ENCODE data around the gene CYP19A1.
"Not testable (repeated sequence)": the region's sequence is repeated elsewhere in the genome, so short reads cannot be mapped to it uniquely, and the experiment has no call there.

CYP19A1 gene

DNA sequence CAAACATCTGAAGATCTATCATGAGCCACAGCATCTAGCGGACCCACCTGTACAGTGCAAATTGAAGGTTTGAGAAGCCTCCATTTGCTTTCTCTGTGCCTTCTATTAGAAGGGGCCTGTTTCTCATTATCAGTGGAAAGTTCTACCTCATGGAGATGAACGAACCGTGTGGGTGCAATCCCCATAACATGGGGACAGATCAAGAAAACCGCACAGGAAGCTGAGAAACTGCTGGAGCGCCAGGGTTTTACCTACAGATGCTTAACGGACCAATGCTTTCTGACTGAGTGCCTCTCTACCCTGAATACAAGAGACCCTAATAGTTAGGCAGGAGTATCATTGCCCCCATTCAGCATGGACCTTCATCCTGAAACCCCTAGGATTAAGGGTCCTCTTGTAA is 53.5 kb downstream of the CYP19A1 start:
- H3K27ac ChIP-seq (replicated peaks): no peak overlapping the region
- TF ChIP-seq, protein P1, sequence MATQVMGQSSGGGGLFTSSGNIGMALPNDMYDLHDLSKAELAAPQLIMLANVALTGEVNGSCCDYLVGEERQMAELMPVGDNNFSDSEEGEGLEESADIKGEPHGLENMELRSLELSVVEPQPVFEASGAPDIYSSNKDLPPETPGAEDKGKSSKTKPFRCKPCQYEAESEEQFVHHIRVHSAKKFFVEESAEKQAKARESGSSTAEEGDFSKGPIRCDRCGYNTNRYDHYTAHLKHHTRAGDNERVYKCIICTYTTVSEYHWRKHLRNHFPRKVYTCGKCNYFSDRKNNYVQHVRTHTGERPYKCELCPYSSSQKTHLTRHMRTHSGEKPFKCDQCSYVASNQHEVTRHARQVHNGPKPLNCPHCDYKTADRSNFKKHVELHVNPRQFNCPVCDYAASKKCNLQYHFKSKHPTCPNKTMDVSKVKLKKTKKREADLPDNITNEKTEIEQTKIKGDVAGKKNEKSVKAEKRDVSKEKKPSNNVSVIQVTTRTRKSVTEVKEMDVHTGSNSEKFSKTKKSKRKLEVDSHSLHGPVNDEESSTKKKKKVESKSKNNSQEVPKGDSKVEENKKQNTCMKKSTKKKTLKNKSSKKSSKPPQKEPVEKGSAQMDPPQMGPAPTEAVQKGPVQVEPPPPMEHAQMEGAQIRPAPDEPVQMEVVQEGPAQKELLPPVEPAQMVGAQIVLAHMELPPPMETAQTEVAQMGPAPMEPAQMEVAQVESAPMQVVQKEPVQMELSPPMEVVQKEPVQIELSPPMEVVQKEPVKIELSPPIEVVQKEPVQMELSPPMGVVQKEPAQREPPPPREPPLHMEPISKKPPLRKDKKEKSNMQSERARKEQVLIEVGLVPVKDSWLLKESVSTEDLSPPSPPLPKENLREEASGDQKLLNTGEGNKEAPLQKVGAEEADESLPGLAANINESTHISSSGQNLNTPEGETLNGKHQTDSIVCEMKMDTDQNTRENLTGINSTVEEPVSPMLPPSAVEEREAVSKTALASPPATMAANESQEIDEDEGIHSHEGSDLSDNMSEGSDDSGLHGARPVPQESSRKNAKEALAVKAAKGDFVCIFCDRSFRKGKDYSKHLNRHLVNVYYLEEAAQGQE (IDR thresholded peaks at IDR 0.05; ENCODE audit: insufficient replicate concordance, low read depth): no peak
- TF ChIP-seq GABPA (IDR thresholded peaks at IDR 0.05; ENCODE audit: low read depth) (no peak), POLR2AphosphoS5 (IDR thresholded peaks at IDR 0.05; ENCODE audit: low read depth) (no peak), SPI1 (IDR thresholded peaks at IDR 0.05; ENCODE audit: borderline replicate concordance, low read depth) (no peak)
- TF ChIP-seq, protein P2, sequence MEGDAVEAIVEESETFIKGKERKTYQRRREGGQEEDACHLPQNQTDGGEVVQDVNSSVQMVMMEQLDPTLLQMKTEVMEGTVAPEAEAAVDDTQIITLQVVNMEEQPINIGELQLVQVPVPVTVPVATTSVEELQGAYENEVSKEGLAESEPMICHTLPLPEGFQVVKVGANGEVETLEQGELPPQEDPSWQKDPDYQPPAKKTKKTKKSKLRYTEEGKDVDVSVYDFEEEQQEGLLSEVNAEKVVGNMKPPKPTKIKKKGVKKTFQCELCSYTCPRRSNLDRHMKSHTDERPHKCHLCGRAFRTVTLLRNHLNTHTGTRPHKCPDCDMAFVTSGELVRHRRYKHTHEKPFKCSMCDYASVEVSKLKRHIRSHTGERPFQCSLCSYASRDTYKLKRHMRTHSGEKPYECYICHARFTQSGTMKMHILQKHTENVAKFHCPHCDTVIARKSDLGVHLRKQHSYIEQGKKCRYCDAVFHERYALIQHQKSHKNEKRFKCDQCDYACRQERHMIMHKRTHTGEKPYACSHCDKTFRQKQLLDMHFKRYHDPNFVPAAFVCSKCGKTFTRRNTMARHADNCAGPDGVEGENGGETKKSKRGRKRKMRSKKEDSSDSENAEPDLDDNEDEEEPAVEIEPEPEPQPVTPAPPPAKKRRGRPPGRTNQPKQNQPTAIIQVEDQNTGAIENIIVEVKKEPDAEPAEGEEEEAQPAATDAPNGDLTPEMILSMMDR (IDR thresholded peaks at IDR 0.05; ENCODE audit: insufficient read depth, low read length): no peak
- DNase-seq (ENCODE audit: low read depth in 1 of 2, low spot score in 1 of 2): no peak
- no peaks in the 10 kb centered on the region for H3K27me3 ChIP-seq (ENCODE audit: insufficient read depth, poor library complexity, severe bottlenecking)
- no peak overlapping the region for H3K4me3 ChIP-seq (replicated peaks; ENCODE audit: insufficient read depth, low read length)

DNA sequence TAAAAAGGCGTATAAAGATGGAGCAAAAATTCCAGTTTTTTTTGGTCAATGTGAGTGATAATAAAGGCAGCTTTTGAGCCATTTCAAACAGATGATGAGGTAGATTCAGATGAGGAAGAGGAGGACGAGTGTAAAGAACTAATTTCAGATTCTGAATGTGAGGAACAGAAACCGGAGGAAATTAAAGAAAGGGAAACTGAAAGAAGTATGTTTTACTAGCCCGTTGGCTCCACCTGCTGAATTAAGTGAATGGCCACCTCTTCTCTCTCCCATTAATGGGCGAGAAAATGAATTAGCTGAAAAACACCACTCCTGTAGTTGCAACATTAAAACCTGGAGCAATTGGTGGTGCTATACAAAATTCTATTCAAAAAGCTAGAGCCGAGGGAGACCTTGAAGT is 55.4 kb downstream of the CYP19A1 start:
- H3K4me3 ChIP-seq (replicated peaks; ENCODE audit: insufficient read depth, low read length): no peak overlapping the region
- DNase-seq (ENCODE audit: low read depth in 1 of 2, low spot score in 1 of 2): no peak
- no peak overlapping the region for H3K27ac ChIP-seq (replicated peaks)
- no peaks in the 10 kb centered on the region for H3K27me3 ChIP-seq (ENCODE audit: insufficient read depth, poor library complexity, severe bottlenecking)
- no peak for TF ChIP-seq POLR2AphosphoS5 (IDR thresholded peaks at IDR 0.05; ENCODE audit: low read depth)
- TF ChIP-seq, protein P2 (IDR thresholded peaks at IDR 0.05; ENCODE audit: insufficient read depth, low read length): no peak
- no peak for TF ChIP-seq SPI1 (IDR thresholded peaks at IDR 0.05; ENCODE audit: borderline replicate concordance, low read depth)
- TF ChIP-seq, protein P1 (IDR thresholded peaks at IDR 0.05; ENCODE audit: insufficient replicate concordance, low read depth): no peak
- TF ChIP-seq GABPA (IDR thresholded peaks at IDR 0.05; ENCODE audit: low read depth): no peak

DNA sequence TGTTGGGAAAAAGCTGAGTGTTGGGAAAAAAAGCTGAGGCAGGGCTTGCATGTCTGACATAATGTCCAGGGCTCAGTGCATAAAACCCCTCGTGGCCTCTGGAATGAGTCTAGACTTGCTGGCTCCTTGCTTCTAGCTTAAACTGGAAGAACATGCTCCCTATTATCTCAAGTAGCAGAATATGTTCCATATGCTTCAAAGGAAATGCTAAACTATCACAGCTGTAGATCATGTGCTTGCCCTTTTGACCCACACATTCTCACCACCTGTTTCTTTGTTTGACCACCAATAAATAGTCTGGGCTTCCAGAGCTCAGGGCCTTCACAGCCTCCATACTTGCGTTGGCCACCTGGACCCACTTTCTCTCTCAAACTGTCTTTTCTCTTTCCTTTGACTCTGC is 56.2 kb downstream of the CYP19A1 start:
- H3K27me3 ChIP-seq (ENCODE audit: insufficient read depth, poor library complexity, severe bottlenecking); H3K4me3 ChIP-seq (replicated peaks; ENCODE audit: insufficient read depth, low read length); H3K27ac ChIP-seq (replicated peaks); DNase-seq (ENCODE audit: low read depth in 1 of 2, low spot score in 1 of 2): not testable (repeated sequence)

DNA sequence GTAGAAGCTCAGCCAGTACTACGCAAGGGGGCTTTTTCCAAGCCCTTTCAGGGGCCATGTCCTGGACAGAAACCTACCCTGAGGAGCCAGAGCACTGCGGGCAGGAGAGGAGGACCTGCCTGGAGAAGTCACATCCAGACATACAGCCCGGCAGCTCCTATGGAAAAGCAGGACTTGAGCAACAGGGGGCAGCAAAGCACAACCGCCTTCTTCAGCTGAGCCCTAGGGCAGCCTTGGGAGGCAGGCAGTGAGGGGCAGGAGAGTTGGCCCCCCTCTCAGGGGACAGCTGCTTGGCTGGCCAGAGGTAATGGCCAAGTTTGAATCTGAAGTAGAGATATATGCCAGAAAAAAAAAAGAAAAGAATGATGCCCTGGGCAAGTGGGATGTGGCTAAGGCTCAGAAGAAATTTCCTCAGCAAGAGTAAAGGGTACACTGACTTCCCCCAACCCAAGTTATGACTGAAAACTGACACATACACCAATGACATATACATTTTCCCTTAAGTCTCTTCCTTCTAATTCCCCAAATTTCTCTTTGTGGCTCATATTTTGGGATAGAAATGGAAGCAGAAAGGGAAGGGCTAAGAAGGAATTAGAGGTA is 56.9 kb downstream of the CYP19A1 start:
- Histone ChIP-seq H3K27me3 (ENCODE audit: insufficient read depth, poor library complexity, severe bottlenecking) (no peaks in the 10 kb centered on the region), H3K27ac (replicated peaks) (no peak overlapping the region), H3K4me3 (replicated peaks; ENCODE audit: insufficient read depth, low read length) (no peak overlapping the region)
- no peak for TF ChIP-seq POLR2AphosphoS5 (IDR thresholded peaks at IDR 0.05; ENCODE audit: low read depth)
- TF ChIP-seq, protein P2 (IDR thresholded peaks at IDR 0.05; ENCODE audit: insufficient read depth, low read length): peak; percentile 48
- DNase-seq (ENCODE audit: low read depth in 1 of 2, low spot score in 1 of 2): peak; percentile 28 to 68

All from HL-60 (cell line).